KMS-11 (cell line): ENCODE results near the gene ZNF697.

Source experiments
- H2AFZ ChIP-seq: fragments of 200-600 bp; sonication (generic); 2 replicates; pipeline ENCODE4 v1.6.1; 2016; ENCODE audit warnings: antibody characterized with exemption, mixed run types, low read depth
- H3K27ac ChIP-seq: fragments of 200-600 bp; sonication (generic); 2 replicates; pipeline ENCODE4 v1.6.1; 2016; ENCODE audit warnings: mild to moderate bottlenecking, mixed run types
- H3K27me3 ChIP-seq: fragments of 200-600 bp; sonication (generic); 2 replicates; pipeline ENCODE4 v1.6.1; 2017; ENCODE audit warnings: mild to moderate bottlenecking, low read depth, mixed run types, moderate library complexity; ENCODE audit not compliant: insufficient read depth
- H3K36me3 ChIP-seq: fragments of 200-600 bp; sonication (generic); 2 replicates; pipeline ENCODE4 v1.6.1; 2017; ENCODE audit warnings: mild to moderate bottlenecking, mixed run types; ENCODE audit not compliant: insufficient read depth
- H3K4me1 ChIP-seq: fragments of 200-600 bp; sonication (generic); 2 replicates; pipeline ENCODE4 v1.6.1; 2016; ENCODE audit warnings: mild to moderate bottlenecking, low read depth, mixed run types; ENCODE audit not compliant: poor library complexity, severe bottlenecking
- H3K4me2 ChIP-seq: fragments of 200-600 bp; sonication (generic); 2 replicates; pipeline ENCODE4 v1.7.0; 2016; ENCODE audit warnings: mild to moderate bottlenecking, mixed run types
- H3K4me3 ChIP-seq: fragments of 200-600 bp; sonication (generic); IDR thresholded peaks from 2 replicates; pipeline ENCODE4 v1.6.1; 2017; ENCODE audit warnings: low read depth, low read length, mixed read lengths; ENCODE audit not compliant: insufficient read depth
- H3K79me2 ChIP-seq: fragments of 200-600 bp; sonication (generic); 2 replicates; pipeline ENCODE4 v1.6.1; 2016; ENCODE audit warnings: low read depth, mixed run types; ENCODE audit not compliant: insufficient read depth
- H3K9ac ChIP-seq: fragments of 200-600 bp; sonication (generic); 2 replicates; pipeline ENCODE4 v1.6.1; 2016; ENCODE audit warnings: mild to moderate bottlenecking, mixed run types
- H4K20me1 ChIP-seq: fragments of 200-600 bp; sonication (generic); 2 replicates; pipeline ENCODE4 v1.6.1; 2016; ENCODE audit warnings: mild to moderate bottlenecking, mixed run types; ENCODE audit not compliant: insufficient read depth
- CTCF ChIP-seq: fragments of 200-600 bp; sonication (generic); conservative IDR thresholded peaks from 2 replicates; pipeline ENCODE4 v1.6.1; 2017; ENCODE audit warnings: low read depth, mild to moderate bottlenecking, antibody characterized with exemption, low read length, moderate library complexity, mixed read lengths

ZNF697 gene

GRCh38 chr1:119681560-119681959, 33.5 kb upstream of the ZNF697 start:
- Histone ChIP-seq H3K79me2 (no peaks in the 10 kb centered on the region), H2AFZ (no peak overlapping the region), H3K4me2 (no peak overlapping the region), H3K9ac (no peak overlapping the region), H3K4me3 (no peak overlapping the region), H3K36me3 (no peaks in the 10 kb centered on the region), H4K20me1 (no peaks in the 10 kb centered on the region), H3K27me3 (no peaks in the 10 kb centered on the region), H3K4me1 (no peaks in the 10 kb centered on the region), H3K27ac (no peak overlapping the region)
- no peak for TF ChIP-seq CTCF

GRCh38 chr1:119680723-119681122, 32.7 kb upstream of the ZNF697 start:
- Histone ChIP-seq H3K9ac (no peak overlapping the region), H3K79me2 (no peaks in the 10 kb centered on the region), H3K36me3 (no peaks in the 10 kb centered on the region), H2AFZ (no peak overlapping the region), H4K20me1 (no peaks in the 10 kb centered on the region), H3K27ac (no peak overlapping the region), H3K4me1 (no peaks in the 10 kb centered on the region), H3K27me3 (no peaks in the 10 kb centered on the region), H3K4me3 (no peak overlapping the region), H3K4me2 (no peak overlapping the region)
- no peak for TF ChIP-seq CTCF

- no peak overlapping the region for H2AFZ ChIP-seq
- no peak overlapping the region for H3K4me2 ChIP-seq
- no peak overlapping the region for H3K9ac ChIP-seq
- no peaks in the 10 kb centered on the region for H3K36me3 ChIP-seq
- TF ChIP-seq CTCF, result no peak
- no peaks in the 10 kb centered on the region for H3K4me1 ChIP-seq
- no peaks in the 10 kb centered on the region for H3K79me2 ChIP-seq
- no peak overlapping the region for H3K4me3 ChIP-seq
- no peaks in the 10 kb centered on the region for H4K20me1 ChIP-seq
- H3K27me3 ChIP-seq, result no peaks in the 10 kb centered on the region
- H3K27ac ChIP-seq, result no peak overlapping the region
These were observed 32.1 kb upstream of the ZNF697 start for GRCh38 chr1:119680193-119680592.

- Histone ChIP-seq H3K4me3 (no peak overlapping the region), H3K79me2 (no peaks in the 10 kb centered on the region), H3K36me3 (no peaks in the 10 kb centered on the region), H3K4me1 (no peaks in the 10 kb centered on the region), H3K27ac (no peak overlapping the region), H3K27me3 (no peaks in the 10 kb centered on the region), H3K4me2 (no peak overlapping the region), H4K20me1 (no peaks in the 10 kb centered on the region), H3K9ac (no peak overlapping the region), H2AFZ (no peak overlapping the region)
- TF ChIP-seq CTCF, result no peak
These were observed 31.2 kb upstream of the ZNF697 start for GRCh38 chr1:119679223-119679622.
